Activated B cell treated with CpG ODN at 0.5 μM for 24 hours (primary cell): Measurements from ENCODE around the gene R3HDM2. TPM values are rescaled to one million over a fixed set of nuclear protein-coding genes. Genes with fewer than 3 reads are reported as not detected.
A peak's percentile ranks its signal among the peaks of the same experiment; 100 is the strongest.

Experiments
- ATAC-seq: fragments of 200-7000 bp; cut with Tn5 transposase; one replicate; pipeline ENCODE4 v1.10.0; 2021; ENCODE audit warnings: low read depth, mild to moderate bottlenecking, moderate library complexity
- CTCF ChIA-PET: fragments of 350-600 bp; sonication (Branson Sonifier 250); formaldehyde crosslinking; loops from one replicate; lab custom pipeline; 2021; ENCODE audit warnings: antibody characterized with exemption; lab: Charles Lee
- POLR2A ChIA-PET: fragments of 350-600 bp; sonication (Branson Sonifier 250); formaldehyde crosslinking; loops from one replicate; lab custom pipeline; 2021; ENCODE audit warnings: antibody characterized with exemption; lab: Charles Lee
- DNase-seq: peaks from one replicate; pipeline ENCODE4 v3.0.0; 2022
- H3K27ac Mint-ChIP-seq: one replicate; pipeline ENCODE4 v1.8.0; 2020; ENCODE audit warnings: mixed read lengths
- H3K27me3 Mint-ChIP-seq: one replicate; pipeline ENCODE4 v1.8.0; 2021; ENCODE audit warnings: mixed read lengths
- H3K36me3 Mint-ChIP-seq: one replicate; pipeline ENCODE4 v1.8.0; 2021; ENCODE audit warnings: low read depth, mixed read lengths
- H3K4me1 Mint-ChIP-seq: one replicate; pipeline ENCODE4 v1.8.0; 2021; ENCODE audit warnings: mixed read lengths
- H3K4me3 Mint-ChIP-seq: one replicate; pipeline ENCODE4 v1.8.0; 2020; ENCODE audit warnings: mild to moderate bottlenecking, mixed read lengths
- H3K9me3 Mint-ChIP-seq: one replicate; pipeline ENCODE4 v1.8.0; 2020; ENCODE audit warnings: mixed read lengths
- CTCF ChIP-seq: fragments of 200-600 bp; IDR thresholded peaks from one replicate; pipeline ENCODE4 v1.8.0; 2022; ENCODE audit warnings: antibody characterized with exemption, mild to moderate bottlenecking
- intact Hi-C: fragments of 100-400 bp; cut with micrococcal nuclease; formaldehyde crosslinking; loops from one replicate; pipeline ENCODE4 v1.15.1; 2024
- total RNA-seq: library from RNA; stranded (reverse); gene quantifications from 2 replicates; pipeline ENCODE4 v1.2.3, GENCODE V29; 2022

The R3HDM2 gene
- total RNA-seq, 1 donor from 2014 or later, result 75.6 TPM

- DNase-seq, result no peak
- ChIA-PET CTCF (interaction anchor here (0.9 to 5.4 kb wide), 11 partner anchors 21 to 331 kb away, joined by 3 to 67 read pairs (median 3); partner anchors contain the start of gene INHBC), POLR2A (interaction anchor here (0.6 to 1.0 kb wide), 4 partner anchors 22 to 1304 kb away, joined by 3 to 4 read pairs (median 4); partner anchors contain the start of genes EEF1AKMT3 and METTL1)
- Mint-ChIP-seq H3K9me3 (no peaks in the 10 kb centered on the region), H3K4me1 (peaks cover 29% of the 10 kb centered on the region), H3K27ac (peak within 1 kb of the TSS; percentile 57), H3K36me3 (peaks cover 8% of the 10 kb centered on the region), H3K27me3 (no peaks in the 10 kb centered on the region), H3K4me3 (peak within 1 kb of the TSS; percentile 76)
- TF ChIP-seq CTCF, result no peak
- intact Hi-C loops, result loop anchor here (5.0 to 10.0 kb wide), 2 partner anchors 288 to 330 kb away; partner anchors contain the start of gene LRP1
- ATAC-seq, result no peak
These were observed 23.9 kb upstream of the R3HDM2 start, which contains the start of gene INHBE for GRCh38 chr12:57454566-57455373. INHBE (plus strand) TSS chr12:57455307; CDS start chr12:57455537, 230 bp downstream.

DNA sequence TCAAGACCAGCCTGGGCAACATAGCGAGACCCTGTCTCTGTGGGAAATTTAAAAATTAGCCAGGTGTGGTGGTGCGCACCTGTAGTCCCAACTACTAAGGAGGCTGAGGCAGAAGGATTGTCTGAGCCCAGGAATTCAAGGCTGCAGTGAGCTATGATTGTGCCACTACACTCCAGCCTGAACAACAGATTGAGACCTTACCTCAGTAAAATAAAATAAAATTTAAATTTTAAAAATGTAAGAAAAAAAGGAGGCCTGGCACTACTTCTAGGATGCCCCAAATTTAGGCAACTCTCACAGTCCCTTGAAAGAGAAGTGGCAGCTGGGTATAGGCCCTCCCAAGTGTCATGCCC lies 23.3 kb upstream of the R3HDM2 start:
- Mint-ChIP-seq H3K4me3 (no peak overlapping the region), H3K9me3 (no peaks in the 10 kb centered on the region), H3K4me1 (peaks cover 23% of the 10 kb centered on the region), H3K27me3 (no peaks in the 10 kb centered on the region), H3K27ac (no peak overlapping the region), H3K36me3 (peaks cover 3% of the 10 kb centered on the region)
- TF ChIP-seq CTCF, result no peak
- CTCF ChIA-PET, result interaction anchor here (1.6 to 5.4 kb wide), 6 partner anchors 20 to 330 kb away, joined by 4 to 67 read pairs (median 11); partner anchors contain the start of gene INHBC
- ATAC-seq (no peak), DNase-seq (no peak)
- intact Hi-C loops, result loop anchor here (10.0 kb wide), 1 partner anchor 329 kb away; the partner anchor contains the start of gene LRP1
- POLR2A ChIA-PET, result no interaction called here

- H3K36me3 Mint-ChIP-seq, result no peaks in the 10 kb centered on the region
- H3K9me3 Mint-ChIP-seq, result no peaks in the 10 kb centered on the region
- intact Hi-C loops, result loop anchor here (1.0 to 10.0 kb wide), 2 partner anchors 146 to 328 kb away; partner anchors contain the start of gene LRP1
- no peak for TF ChIP-seq CTCF
- POLR2A ChIA-PET, result interaction anchor here (0.6 to 1.3 kb wide), 5 partner anchors 9 to 329 kb away, joined by 3 to 5 read pairs (median 4); no protein-coding TSS in a partner anchor
- no peak overlapping the region for H3K27ac Mint-ChIP-seq
- no peaks in the 10 kb centered on the region for H3K27me3 Mint-ChIP-seq
- CTCF ChIA-PET, result interaction anchor here (0.7 to 5.4 kb wide), 16 partner anchors 9 to 341 kb away, joined by 3 to 67 read pairs (median 4); partner anchors contain the start of genes INHBC and STAT6
- H3K4me3 Mint-ChIP-seq, result no peak overlapping the region
- peak; percentile 45 for DNase-seq
- peak; percentile 71 for ATAC-seq
- peaks cover 12% of the 10 kb centered on the region for H3K4me1 Mint-ChIP-seq
These were observed 22.2 kb upstream of the R3HDM2 start for GRCh38 chr12:57452937-57453509.

GRCh38 chr12:57452181-57452936 lies 21.5 kb upstream of the R3HDM2 start:
- CTCF ChIA-PET, result interaction anchor here (0.7 to 5.4 kb wide), 17 partner anchors 9 to 340 kb away, joined by 3 to 67 read pairs (median 4); partner anchors contain the start of genes INHBC and STAT6
- intact Hi-C loops, result loop anchor here (10.0 kb wide), 1 partner anchor 328 kb away; the partner anchor contains the start of gene LRP1
- POLR2A ChIA-PET, result interaction anchor here (0.6 to 1.3 kb wide), 5 partner anchors 9 to 328 kb away, joined by 3 to 5 read pairs (median 4); no protein-coding TSS in a partner anchor
- H3K36me3 Mint-ChIP-seq, result no peaks in the 10 kb centered on the region
- no peak overlapping the region for H3K4me3 Mint-ChIP-seq
- H3K27me3 Mint-ChIP-seq, result no peaks in the 10 kb centered on the region
- no peak for TF ChIP-seq CTCF
- no peak overlapping the region for H3K27ac Mint-ChIP-seq
- H3K9me3 Mint-ChIP-seq, result no peaks in the 10 kb centered on the region
- DNase-seq (no peak), ATAC-seq (no peak)
- peaks cover 9% of the 10 kb centered on the region for H3K4me1 Mint-ChIP-seq
